Keratinocyte (primary cell): ENCODE data around the gene USP33. TPM values are rescaled to one million over a fixed set of nuclear protein-coding genes. Genes with fewer than 3 reads are reported as not detected.

ENCODE experiments used
- DNase-seq: peaks from one replicate; pipeline ENCODE4 v3.0.0-alpha.2; 2011; ENCODE audit warnings: low read depth, missing footprints, low spot score
- FAIRE-seq: peaks from 2 replicates; lab custom pipeline; 2011; peaks lifted over from hg19 to GRCh38; lab: Jason Lieb, UNC
- H2AFZ ChIP-seq: 2 replicates; pipeline ENCODE4 v1.6.0; 2012; ENCODE audit warnings: low read length, control low read depth, inconsistent platforms; ENCODE audit not compliant: control insufficient read depth
- H3K27ac ChIP-seq: 2 replicates; pipeline ENCODE4 v1.5.1; 2011; ENCODE audit warnings: low read length; ENCODE audit not compliant: control insufficient read depth, insufficient read depth
- H3K27me3 ChIP-seq: 3 replicates; pipeline ENCODE4 v1.6.0; 2011; ENCODE audit warnings: low read length; ENCODE audit not compliant: control insufficient read depth, insufficient read depth; ENCODE audit errors: extremely low read depth
- H3K36me3 ChIP-seq, 2 experiments: 2 replicates in 1 of 2; 3 replicates in 1 of 2; pipeline ENCODE4 v1.5.1; 2011; ENCODE audit warnings: low read length in 2 of 2, mild to moderate bottlenecking in 1 of 2; ENCODE audit not compliant: control insufficient read depth in 2 of 2, insufficient read depth in 2 of 2; ENCODE audit errors: extremely low read depth in 1 of 2
- H3K4me1 ChIP-seq: 3 replicates; pipeline ENCODE4 v1.5.1; 2011; ENCODE audit warnings: low read length; ENCODE audit not compliant: control insufficient read depth, insufficient read depth; ENCODE audit errors: extremely low read depth
- H3K4me2 ChIP-seq: 3 replicates; pipeline ENCODE4 v1.6.0; 2011; ENCODE audit warnings: low read depth, low read length; ENCODE audit not compliant: control insufficient read depth, insufficient read depth; ENCODE audit errors: extremely low read depth
- H3K4me3 ChIP-seq, 3 experiments: fragments of 200-600 bp in 1 of 3; sonication (generic) in 1 of 3; 2 replicates in 2 of 3; 3 replicates in 1 of 3; pipeline ENCODE4 v1.5.1; 2011 to 2016; ENCODE audit warnings: low read length in 3 of 3, mild to moderate bottlenecking in 3 of 3, control low read depth in 2 of 3, inconsistent platforms in 1 of 3, low read depth in 1 of 3, mixed read lengths in 1 of 3, mixed run types in 1 of 3, moderate library complexity in 1 of 3; ENCODE audit not compliant: control insufficient read depth in 2 of 3, insufficient read depth in 2 of 3; ENCODE audit errors: extremely low read depth in 1 of 3
- H3K79me2 ChIP-seq: 2 replicates; pipeline ENCODE4 v1.6.0; 2012; ENCODE audit warnings: low read length; ENCODE audit not compliant: control insufficient read depth, insufficient read depth
- H3K9ac ChIP-seq: 3 replicates; pipeline ENCODE4 v1.6.0; 2011; ENCODE audit warnings: low read length; ENCODE audit not compliant: control insufficient read depth, insufficient read depth; ENCODE audit errors: extremely low read depth
- H3K9me1 ChIP-seq: 3 replicates; pipeline ENCODE4 v1.6.0; 2011; ENCODE audit warnings: low read length; ENCODE audit not compliant: control insufficient read depth, insufficient read depth; ENCODE audit errors: extremely low read depth
- H3K9me3 ChIP-seq: 2 replicates; pipeline ENCODE4 v1.5.1; 2012; ENCODE audit warnings: low read depth, low read length; ENCODE audit not compliant: control insufficient read depth
- H4K20me1 ChIP-seq: 3 replicates; pipeline ENCODE4 v1.6.0; 2011; ENCODE audit warnings: low read length; ENCODE audit not compliant: control insufficient read depth, insufficient read depth; ENCODE audit errors: extremely low read depth
- EZH2 ChIP-seq: IDR thresholded peaks from one replicate; pipeline ENCODE4 v1.6.1; 2012; ENCODE audit warnings: inconsistent platforms, mild to moderate bottlenecking, low read length, moderate library complexity
- dilution Hi-C: fragments of 300-500 bp; cut with MboI; formaldehyde crosslinking; loops from one replicate; pipeline ENCODE4 v1.7.0; 2020; ENCODE audit warnings: low sequenced_read_pairs; ENCODE audit not compliant: extremely low pct_ligation_motif_present
- polyA plus RNA-seq, 5 experiments: library from polyadenylated mRNA; depleted of rRNA in 3 of 5; stranded (reverse) in 3 of 5; stranded (forward) in 1 of 5; unstranded in 1 of 5; fragments of >200 nt; gene quantifications; 1 replicate in 1 of 5; 2 replicates in 3 of 5; 3 replicates in 1 of 5; pipeline versions ENCODE4 v1.2.1 to v1.2.3, GENCODE V29; 2011 to 2012; ENCODE audit warnings: missing spikeins in 2 of 5, low read depth in 1 of 5, low replicate concordance in 1 of 5
- TF ChIP-seq, protein P1 (sequence below), 3 experiments: IDR thresholded peaks in 1 of 3; conservative IDR thresholded peaks in 1 of 3; optimal IDR thresholded peaks in 1 of 3; 2 replicates in 2 of 3; 3 replicates in 1 of 3; pipeline versions ENCODE3 to v1.5.1; 2011; ENCODE audit warnings: low read length in 3 of 3, mild to moderate bottlenecking in 3 of 3, moderate library complexity in 2 of 3, control low read depth in 1 of 3, inconsistent platforms in 1 of 3; ENCODE audit not compliant: insufficient read depth in 2 of 3; ENCODE audit errors: extremely low read depth in 1 of 3

Gene USP33
- polyA plus RNA-seq, 1 donor (not counting 4 experiments of a cell fraction or from before 2014, with no cell fraction given) = 52.0 TPM

DNA sequence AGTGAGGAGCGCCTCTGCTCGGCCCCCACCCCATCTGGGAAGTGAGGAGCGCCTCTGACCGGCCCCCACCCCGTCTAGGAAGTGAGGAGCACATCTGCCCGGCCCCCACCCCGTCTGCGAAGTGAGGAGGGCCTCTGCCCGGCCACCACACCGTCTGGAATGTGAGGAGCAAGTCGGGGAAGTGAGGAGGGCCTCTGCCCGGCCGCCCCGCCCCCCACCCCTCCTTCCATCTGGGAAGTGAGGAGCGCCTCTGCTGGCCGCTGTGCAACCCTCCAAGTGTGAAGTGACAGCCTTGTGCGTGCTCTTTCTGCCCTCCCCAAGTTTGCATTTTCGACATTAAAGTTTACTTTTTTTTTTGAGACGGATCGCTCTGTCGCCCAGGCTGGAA lies 72.1 kb downstream of the USP33 start:
- H3K36me3 ChIP-seq = no peaks in the 10 kb centered on the region
- no peak overlapping the region for H2AFZ ChIP-seq
- no peak for FAIRE-seq
- no peak overlapping the region for H3K4me2 ChIP-seq
- dilution Hi-C loops = no loop called here
- no peaks in the 10 kb centered on the region for H3K79me2 ChIP-seq
- H3K9me3 ChIP-seq = no peaks in the 10 kb centered on the region
- TF ChIP-seq, protein P1, sequence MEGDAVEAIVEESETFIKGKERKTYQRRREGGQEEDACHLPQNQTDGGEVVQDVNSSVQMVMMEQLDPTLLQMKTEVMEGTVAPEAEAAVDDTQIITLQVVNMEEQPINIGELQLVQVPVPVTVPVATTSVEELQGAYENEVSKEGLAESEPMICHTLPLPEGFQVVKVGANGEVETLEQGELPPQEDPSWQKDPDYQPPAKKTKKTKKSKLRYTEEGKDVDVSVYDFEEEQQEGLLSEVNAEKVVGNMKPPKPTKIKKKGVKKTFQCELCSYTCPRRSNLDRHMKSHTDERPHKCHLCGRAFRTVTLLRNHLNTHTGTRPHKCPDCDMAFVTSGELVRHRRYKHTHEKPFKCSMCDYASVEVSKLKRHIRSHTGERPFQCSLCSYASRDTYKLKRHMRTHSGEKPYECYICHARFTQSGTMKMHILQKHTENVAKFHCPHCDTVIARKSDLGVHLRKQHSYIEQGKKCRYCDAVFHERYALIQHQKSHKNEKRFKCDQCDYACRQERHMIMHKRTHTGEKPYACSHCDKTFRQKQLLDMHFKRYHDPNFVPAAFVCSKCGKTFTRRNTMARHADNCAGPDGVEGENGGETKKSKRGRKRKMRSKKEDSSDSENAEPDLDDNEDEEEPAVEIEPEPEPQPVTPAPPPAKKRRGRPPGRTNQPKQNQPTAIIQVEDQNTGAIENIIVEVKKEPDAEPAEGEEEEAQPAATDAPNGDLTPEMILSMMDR (optimal IDR thresholded peaks at IDR 0.05 in 1 of 3, IDR thresholded peaks at IDR 0.05 in 1 of 3, conservative IDR thresholded peaks at IDR 0.05 in 1 of 3; ENCODE audit: extremely low read depth in 1 of 3, insufficient read depth in 2 of 3, low read length in 3 of 3) = peak; percentile 25 to 47 (median 45)
- no peak for TF ChIP-seq EZH2
- H3K4me3 ChIP-seq = no peak overlapping the region
- DNase-seq = no peak
- H3K27ac ChIP-seq = no peak overlapping the region
- no peak overlapping the region for H3K9ac ChIP-seq
- H3K4me1 ChIP-seq = peaks cover 9% of the 10 kb centered on the region
- H3K9me1 ChIP-seq = no peaks in the 10 kb centered on the region
- no peaks in the 10 kb centered on the region for H4K20me1 ChIP-seq
- no peaks in the 10 kb centered on the region for H3K27me3 ChIP-seq

DNA sequence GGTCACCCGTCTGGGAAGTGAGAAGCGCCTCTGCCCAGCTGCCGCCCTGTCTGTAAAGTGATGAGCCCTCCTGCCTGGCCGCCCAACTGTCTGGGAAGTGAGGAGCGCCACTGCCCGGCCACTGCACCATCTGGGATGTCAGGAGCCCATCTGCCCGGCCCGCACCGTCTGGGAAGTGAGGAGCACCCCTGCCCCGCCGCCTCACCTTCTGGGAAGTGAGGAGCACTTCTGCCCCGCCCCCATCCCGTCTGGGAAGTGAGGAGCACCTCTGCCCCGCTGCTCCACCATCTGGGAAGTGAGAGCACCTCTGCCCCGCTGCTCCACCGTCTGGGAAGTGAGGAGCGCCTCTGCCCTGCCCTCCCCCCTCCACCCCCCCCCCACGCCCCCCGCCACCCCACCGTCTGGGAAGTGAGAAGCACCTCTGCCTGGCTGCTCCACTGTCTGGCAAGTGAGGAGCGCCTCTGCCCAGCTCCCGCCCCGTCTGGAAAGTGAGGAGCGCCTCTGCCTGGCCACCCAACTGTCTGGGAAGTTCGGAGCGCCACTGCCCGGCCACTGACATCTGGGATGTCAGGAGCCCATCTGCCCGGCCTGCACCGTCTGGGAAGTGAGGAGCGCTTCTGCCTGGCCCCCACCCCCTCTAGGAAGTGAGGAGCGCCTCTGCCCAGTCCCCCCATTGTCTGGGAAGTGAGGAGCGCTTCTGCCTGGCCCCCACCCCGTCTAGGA lies 72.7 kb downstream of the USP33 start:
- Histone ChIP-seq H3K4me2 (no peak overlapping the region), H3K9me3 (no peaks in the 10 kb centered on the region), H3K9ac (no peak overlapping the region), H3K27ac (no peak overlapping the region), H3K4me3 (no peak overlapping the region), H3K4me1 (peaks cover 9% of the 10 kb centered on the region), H2AFZ (no peak overlapping the region), H3K36me3 (no peaks in the 10 kb centered on the region), H3K79me2 (peaks cover 5% of the 10 kb centered on the region), H3K9me1 (no peaks in the 10 kb centered on the region), H4K20me1 (no peaks in the 10 kb centered on the region), H3K27me3 (no peaks in the 10 kb centered on the region)
- dilution Hi-C loops = no loop called here
- DNase-seq (no peak), FAIRE-seq (no peak)
- TF ChIP-seq, protein P1 (optimal IDR thresholded peaks at IDR 0.05 in 1 of 3, IDR thresholded peaks at IDR 0.05 in 1 of 3, conservative IDR thresholded peaks at IDR 0.05 in 1 of 3; ENCODE audit: extremely low read depth in 1 of 3, insufficient read depth in 2 of 3, low read length in 3 of 3) = no peak
- TF ChIP-seq EZH2 = no peak
